Liver (tissue), 9 donors: ENCODE data around the gene SLX4. TPM values are rescaled to one million over a fixed set of nuclear protein-coding genes. Genes with fewer than 3 reads are reported as not detected.

Experiments used
- DNase-seq: peaks from one replicate; pipeline ENCODE4 v3.0.0-alpha.2; 2017; ENCODE audit warnings: low spot score
- H3K27ac ChIP-seq, 2 donors: one replicate each; pipeline ENCODE4 v1.7.0; 2013; ENCODE audit warnings: inconsistent platforms in 2 of 2, low read length in 2 of 2, control low read depth in 1 of 2, low read depth in 1 of 2, mild to moderate bottlenecking in 1 of 2
- H3K27me3 ChIP-seq, 4 donors: one replicate each; pipeline versions ENCODE4 v1.6.1 to v1.7.0; 2013; ENCODE audit warnings: low read length in 3 of 4, inconsistent platforms in 1 of 4, mild to moderate bottlenecking in 1 of 4, moderate library complexity in 1 of 4; ENCODE audit not compliant: control insufficient read depth in 4 of 4, insufficient read depth in 4 of 4
- H3K36me3 ChIP-seq, 4 donors: one replicate each; pipeline versions ENCODE4 v1.6.1 to v1.7.0; 2013; ENCODE audit warnings: low read length in 3 of 4, mild to moderate bottlenecking in 3 of 4, low read depth in 1 of 4, moderate library complexity in 1 of 4; ENCODE audit not compliant: control insufficient read depth in 4 of 4, insufficient read depth in 3 of 4
- H3K4me1 ChIP-seq, 4 donors: one replicate each; pipeline versions ENCODE4 v1.6.1 to v1.7.0; 2013; ENCODE audit warnings: low read length in 3 of 4, mild to moderate bottlenecking in 3 of 4, moderate library complexity in 1 of 4; ENCODE audit not compliant: control insufficient read depth in 4 of 4, insufficient read depth in 4 of 4
- H3K4me3 ChIP-seq, 3 donors: one replicate each; pipeline versions ENCODE4 v1.6.1 to v1.7.0; 2013; ENCODE audit warnings: low read length in 3 of 3, control low read depth in 1 of 3, low read depth in 1 of 3, mild to moderate bottlenecking in 1 of 3
- H3K9ac ChIP-seq, 2 donors: one replicate each; pipeline ENCODE4 v1.7.0; 2013; ENCODE audit warnings: low read length in 2 of 2, mild to moderate bottlenecking in 2 of 2, moderate library complexity in 2 of 2, control low read depth in 1 of 2, low read depth in 1 of 2
- H3K9me3 ChIP-seq, 4 donors: one replicate each; pipeline versions ENCODE4 v1.6.1 to v1.7.0; 2013; ENCODE audit warnings: low read length in 3 of 4; ENCODE audit not compliant: control insufficient read depth in 4 of 4
- ATF3 ChIP-seq: IDR thresholded peaks from 2 replicates; pipeline ENCODE4 v1.6.1; 2016; ENCODE audit warnings: antibody characterized with exemption
- EGR1 ChIP-seq, 2 donors: IDR thresholded peaks; 2 replicates each; pipeline ENCODE4 v1.6.1; 2016 to 2018; ENCODE audit warnings: antibody characterized with exemption in 2 of 2, low read depth in 2 of 2
- FOXA1 ChIP-seq: IDR thresholded peaks from 2 replicates; pipeline ENCODE4 v1.6.1; 2016; ENCODE audit warnings: antibody characterized with exemption
- FOXA2 ChIP-seq: IDR thresholded peaks from 2 replicates; pipeline ENCODE4 v1.6.1; 2016; ENCODE audit warnings: antibody characterized with exemption
- GABPA ChIP-seq, 2 donors: IDR thresholded peaks in 1 of 2; conservative IDR thresholded peaks in 1 of 2; 2 replicates each; pipeline ENCODE4 v1.6.1; 2016; ENCODE audit warnings: antibody characterized with exemption in 2 of 2, mild to moderate bottlenecking in 1 of 2, moderate library complexity in 1 of 2
- HNF4A ChIP-seq, 2 donors: conservative IDR thresholded peaks; 2 replicates each; pipeline ENCODE4 v1.6.1; 2016; ENCODE audit warnings: antibody characterized with exemption in 2 of 2, mild to moderate bottlenecking in 2 of 2
- JUND ChIP-seq, 2 donors: IDR thresholded peaks; 2 replicates each; pipeline ENCODE4 v1.6.1; 2016; ENCODE audit warnings: antibody characterized with exemption in 2 of 2
- MAX ChIP-seq: IDR thresholded peaks from 2 replicates; pipeline ENCODE4 v1.6.1; 2016; ENCODE audit warnings: antibody characterized with exemption
- NR2F2 ChIP-seq: IDR thresholded peaks from 2 replicates; pipeline ENCODE4 v1.6.1; 2016; ENCODE audit warnings: antibody characterized with exemption
- RAD21 ChIP-seq, 2 donors: IDR thresholded peaks; 2 replicates each; pipeline ENCODE4 v1.6.1; 2016; ENCODE audit warnings: antibody characterized with exemption in 2 of 2, mild to moderate bottlenecking in 2 of 2
- REST ChIP-seq: IDR thresholded peaks from 2 replicates; pipeline ENCODE4 v1.6.1; 2016; ENCODE audit warnings: antibody characterized with exemption, mild to moderate bottlenecking
- RXRA ChIP-seq, 2 donors: IDR thresholded peaks; 2 replicates each; pipeline ENCODE4 v1.6.1; 2017 to 2018; ENCODE audit warnings: antibody characterized with exemption in 2 of 2, mild to moderate bottlenecking in 1 of 2
- SP1 ChIP-seq: IDR thresholded peaks from 2 replicates; pipeline ENCODE4 v1.6.1; 2018; ENCODE audit warnings: antibody characterized with exemption, mild to moderate bottlenecking
- TAF1 ChIP-seq: conservative IDR thresholded peaks from 2 replicates; pipeline ENCODE4 v1.6.1; 2016; ENCODE audit warnings: antibody characterized with exemption, mild to moderate bottlenecking
- YY1 ChIP-seq: IDR thresholded peaks from 2 replicates; pipeline ENCODE4 v1.6.1; 2016; ENCODE audit warnings: antibody characterized with exemption, mild to moderate bottlenecking
- WGBS: extraction: QIAGEN DNeasy Blood & Tissue Kit; methylation state at CpG from one replicate; pipeline ENCODE4 v1.1.7; 2013; 5-methylcytosine and 5-hydroxymethylcytosine counted together
- polyA plus RNA-seq, 2 donors: library from polyadenylated mRNA; stranded (reverse) in 1 of 2; unstranded in 1 of 2; fragments of 200-250 nt in 1 of 2; fragments of >200 nt in 1 of 2; fragmentation: Nextera tagmentation in 1 of 2; extraction: Ambion mirVana in 1 of 2; gene quantifications; one replicate each; pipeline versions ENCODE4 v1.2.1 to v1.2.3, GENCODE V29; 2013 to 2015
- total RNA-seq, 2 donors: library from RNA; depleted of rRNA; stranded (reverse); fragments of >200 nt; gene quantifications; one replicate each; pipeline ENCODE4 v1.2.3, GENCODE V29; 2014
- donor health status: healthy.
- donor health status: healthy.
- donor health status: healthy.
- donor health status: healthy.
- donor health status: healthy.

SLX4 gene
- total and polyA plus RNA-seq, 4 donors = 0.32 to 4.9 (median 1.3) TPM

GRCh38 chr16:3650631-3651265 is 39.3 kb upstream of the SLX4 start:
- 93% methylated on average over 13 of the region's 13 CpGs for WGBS
- Histone ChIP-seq H3K4me3 (no peak overlapping the region), H3K27me3 (no peaks in the 10 kb centered on the region), H3K9ac (no peak overlapping the region), H3K36me3 (peaks cover 0 to 8% (median 0%) of the 10 kb centered on the region in 4 donors), H3K4me1 (peaks cover 0 to 5% (median 1%) of the 10 kb centered on the region in 4 donors), H3K27ac (no peak overlapping the region), H3K9me3 (no peaks in the 10 kb centered on the region)
- TF ChIP-seq RAD21 (IDR thresholded peaks at IDR 0.05) (no peak), ATF3 (no peak), MAX (no peak)
- no peak for DNase-seq

GRCh38 chr16:3646348-3646920 is 35.0 kb upstream of the SLX4 start:
- WGBS = 68% methylated on average over 15 of the region's 15 CpGs

GRCh38 chr16:3645504-3646347 is 34.3 kb upstream of the SLX4 start:
- Histone ChIP-seq H3K4me1 (peaks cover 0 to 8% (median 3%) of the 10 kb centered on the region in 4 donors), H3K27ac (no peak overlapping the region), H3K9ac (no peak overlapping the region), H3K4me3 (no peak overlapping the region), H3K27me3 (no peaks in the 10 kb centered on the region), H3K9me3 (no peaks in the 10 kb centered on the region), H3K36me3 (peaks cover 0 to 8% (median 0%) of the 10 kb centered on the region in 4 donors)
- no peak for DNase-seq
- WGBS = 88% methylated on average over 19 of the region's 19 CpGs
- no peak for TF ChIP-seq REST
- no peak for TF ChIP-seq SP1
- no peak for TF ChIP-seq EGR1 (IDR thresholded peaks at IDR 0.05; ENCODE audit: low read depth in 2 of 2)
- no peak for TF ChIP-seq FOXA1
- TF ChIP-seq FOXA2 = no peak
- no peak for TF ChIP-seq HNF4A (conservative IDR thresholded peaks at IDR 0.05)
- TF ChIP-seq RXRA (IDR thresholded peaks at IDR 0.05) = no peak
- TF ChIP-seq ATF3 = no peak
- TF ChIP-seq JUND (IDR thresholded peaks at IDR 0.05) = no peak
- TF ChIP-seq MAX = no peak
- TF ChIP-seq TAF1 = no peak

More at GRCh38 chr16:3646348-3646920, 35.0 kb upstream of the SLX4 start:
- Histone ChIP-seq H3K9ac (no peak overlapping the region), H3K36me3 (peaks cover 0 to 8% (median 0%) of the 10 kb centered on the region in 4 donors), H3K27ac (no peak overlapping the region), H3K27me3 (no peaks in the 10 kb centered on the region), H3K4me3 (no peak overlapping the region), H3K9me3 (no peaks in the 10 kb centered on the region), H3K4me1 (peaks cover 0 to 8% (median 1%) of the 10 kb centered on the region in 4 donors)
- TF ChIP-seq FOXA1 = peak; percentile 46
- TF ChIP-seq NR2F2 = no peak
- TF ChIP-seq JUND (IDR thresholded peaks at IDR 0.05) = peak; percentile 67 to 79
- peak in 1 of 2 donors; percentile 27 for TF ChIP-seq RXRA (IDR thresholded peaks at IDR 0.05)
- TF ChIP-seq FOXA2 = peak; percentile 75
- peak; percentile 20 for TF ChIP-seq YY1
- no peak for TF ChIP-seq TAF1
- peak; percentile 40 for TF ChIP-seq ATF3
- TF ChIP-seq MAX = no peak
- TF ChIP-seq GABPA (IDR thresholded peaks at IDR 0.05 in 1 of 2, conservative IDR thresholded peaks at IDR 0.05 in 1 of 2) = no peak
- TF ChIP-seq EGR1 (IDR thresholded peaks at IDR 0.05; ENCODE audit: low read depth in 2 of 2) = no peak
- no peak for TF ChIP-seq SP1
- peak in 1 of 2 donors; percentile 41 for TF ChIP-seq HNF4A (conservative IDR thresholded peaks at IDR 0.05)
- no peak for DNase-seq
